Measurements from ENCODE around the gene TMEM248. TPM values are rescaled to one million over a fixed set of nuclear protein-coding genes. Genes with fewer than 3 reads are reported as not detected.
"Not testable (repeated sequence)": the region's sequence is repeated elsewhere in the genome, so short reads cannot be mapped to it uniquely, and the experiment has no call there.

The TMEM248 gene
- total and polyA plus RNA-seq, 3 experiments from 2014 or later, result 85.8 to 129 (median 91.6) TPM

DNA sequence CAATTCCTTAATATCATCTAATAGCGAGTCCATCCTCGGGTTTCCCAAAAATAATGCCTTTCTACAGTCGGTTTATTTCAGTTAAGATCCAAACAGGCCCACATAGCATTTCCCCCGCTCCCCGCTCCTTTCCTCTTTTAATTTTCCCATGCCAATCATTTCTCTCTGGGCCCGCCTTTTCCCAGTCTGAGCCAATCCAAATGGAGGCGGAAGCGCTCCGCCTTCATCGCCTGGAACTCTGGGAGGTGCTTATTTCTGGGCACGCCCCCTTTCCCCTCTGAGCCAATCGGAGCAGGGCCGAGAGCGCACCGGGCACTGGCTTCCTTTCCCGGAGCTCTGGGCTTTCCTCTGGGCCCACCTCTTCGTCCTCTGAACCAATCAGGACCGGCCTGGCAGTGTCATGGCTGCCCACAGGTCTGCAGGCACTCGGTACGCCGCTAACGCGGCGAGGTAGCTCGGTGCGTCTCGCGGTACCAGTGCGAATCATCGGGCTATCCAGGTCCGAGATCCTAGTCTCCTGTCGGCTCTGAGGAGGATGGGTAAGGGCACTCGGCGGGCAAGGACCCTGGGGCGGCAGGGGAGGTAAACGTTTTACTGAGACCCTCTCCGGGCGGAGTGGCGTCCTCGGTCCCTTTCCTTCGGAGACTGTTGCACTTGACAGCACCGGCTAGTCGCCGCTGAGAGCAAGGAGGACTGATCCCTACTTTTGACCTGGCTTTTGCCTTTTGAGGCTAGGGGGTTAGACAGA, 75.6 kb downstream of the TMEM248 start, which contains the start of gene TYW1:
TSS of gene TYW1 (plus strand) at position 390 of the 748 bp plus-strand sequence. CDS start at position 536, 146 bp downstream.
- peaks cover 18% of the 10 kb centered on the region for H3K36me3 ChIP-seq (ENCODE audit: insufficient read depth, low read length)
- H3K27me3 Mint-ChIP-seq; H3K9me3 Mint-ChIP-seq; H3K27me3 ChIP-seq (ENCODE audit: insufficient read depth, low read length, poor library complexity, severe bottlenecking); H3K9me3 ChIP-seq (ENCODE audit: low read length): not testable (repeated sequence)
- H3K4me1 Mint-ChIP-seq, result peaks cover 26 to 51% (median 37%) of the 10 kb centered on the region in 3 donors
- ChIA-PET POLR2A (interaction anchor here (0.6 to 1.1 kb wide), 3 partner anchors 76 to 503 kb away, joined by 4 to 7 read pairs (median 4); partner anchors contain the start of genes KCTD7 and TMEM248), CTCF (interaction anchor here (1.7 kb wide), 1 partner anchor 152 kb away, joined by 4 read pairs; no protein-coding TSS in a partner anchor)
- H3K27ac ChIP-seq (ENCODE audit: low read depth, low read length), result peak within 1 kb of the TSS; percentile 78
- peaks cover 23% of the 10 kb centered on the region for H3K4me1 ChIP-seq (ENCODE audit: insufficient read depth, low read length)
- H3K36me3 Mint-ChIP-seq, result peaks cover 6 to 54% (median 14%) of the 10 kb centered on the region in 3 donors
- peak within 1 kb of the TSS; percentile 94 to 100 (median 98) for H3K4me3 Mint-ChIP-seq
- H3K4me3 ChIP-seq (ENCODE audit: low read length), result peak within 1 kb of the TSS; percentile 97
- peak; percentile 96 to 99 (median 98) for DNase-seq
- H3K27ac Mint-ChIP-seq, result peak within 1 kb of the TSS; percentile 97 to 100 (median 99)

DNA sequence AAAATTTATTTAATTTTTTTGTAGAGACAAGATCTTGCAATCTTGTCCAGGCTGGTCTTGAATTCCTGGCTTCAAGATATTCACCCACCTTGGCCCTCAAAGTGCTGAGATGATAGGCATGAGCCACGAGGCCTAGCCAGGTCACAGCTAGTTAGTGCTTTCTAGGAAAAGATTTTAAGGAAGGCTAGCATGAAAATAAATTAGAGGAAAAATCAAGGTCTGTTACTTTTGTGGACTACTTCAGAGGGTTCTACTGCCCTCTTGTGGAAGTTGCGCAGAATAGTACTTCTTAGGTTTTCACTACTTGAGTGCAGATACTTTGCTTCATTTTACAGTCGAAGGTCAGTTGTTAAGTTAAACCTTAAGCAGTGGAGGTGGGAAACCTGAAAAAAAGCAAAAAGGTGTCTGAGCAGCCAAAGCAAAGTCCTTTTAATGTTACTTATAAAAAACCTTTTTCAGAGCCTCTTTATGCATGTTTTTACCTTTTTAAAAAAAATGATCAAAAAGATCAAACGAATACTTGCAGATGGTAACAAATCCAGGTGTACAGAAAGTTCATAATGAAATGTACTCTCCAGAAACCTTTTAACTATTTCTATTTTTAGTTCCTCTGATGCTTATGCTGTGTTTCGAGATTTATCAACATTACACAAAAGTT, 79.7 kb downstream of the TMEM248 start:
- H3K36me3 ChIP-seq (ENCODE audit: insufficient read depth, low read length); CTCF ChIA-PET; H3K9me3 ChIP-seq (ENCODE audit: low read length); H3K9me3 Mint-ChIP-seq; H3K27me3 Mint-ChIP-seq; H3K4me3 ChIP-seq (ENCODE audit: low read length); H3K27me3 ChIP-seq (ENCODE audit: insufficient read depth, low read length, poor library complexity, severe bottlenecking); H3K4me1 ChIP-seq (ENCODE audit: insufficient read depth, low read length); H3K27ac ChIP-seq (ENCODE audit: low read depth, low read length); POLR2A ChIA-PET: not testable (repeated sequence)
- peak in 2 of 5 donors; percentile 21 to 43 for DNase-seq
- Mint-ChIP-seq H3K36me3 (peaks cover 0 to 51% (median 4%) of the 10 kb centered on the region in 3 donors), H3K27ac (peak overlapping the region in 5 of 8 donors; percentile 57 to 90 (median 84)), H3K4me3 (peak overlapping the region in 2 of 7 donors; percentile 44 to 76), H3K4me1 (peaks cover 15 to 35% (median 17%) of the 10 kb centered on the region in 3 donors)

- CTCF ChIA-PET; H3K4me3 Mint-ChIP-seq; H3K27ac ChIP-seq (ENCODE audit: low read depth, low read length); H3K9me3 Mint-ChIP-seq; POLR2A ChIA-PET; H3K4me1 ChIP-seq (ENCODE audit: insufficient read depth, low read length); H3K9me3 ChIP-seq (ENCODE audit: low read length); H3K27me3 Mint-ChIP-seq; DNase-seq; H3K4me3 ChIP-seq (ENCODE audit: low read length); H3K27ac Mint-ChIP-seq; H3K27me3 ChIP-seq (ENCODE audit: insufficient read depth, low read length, poor library complexity, severe bottlenecking); H3K36me3 ChIP-seq (ENCODE audit: insufficient read depth, low read length): not testable (repeated sequence)
- Mint-ChIP-seq H3K36me3 (peaks cover 0 to 66% (median 14%) of the 10 kb centered on the region in 3 donors), H3K4me1 (peaks cover 5 to 29% (median 11%) of the 10 kb centered on the region in 3 donors)
Observed at GRCh38 chr7:67004145-67004544, 83.1 kb downstream of the TMEM248 start.

DNA sequence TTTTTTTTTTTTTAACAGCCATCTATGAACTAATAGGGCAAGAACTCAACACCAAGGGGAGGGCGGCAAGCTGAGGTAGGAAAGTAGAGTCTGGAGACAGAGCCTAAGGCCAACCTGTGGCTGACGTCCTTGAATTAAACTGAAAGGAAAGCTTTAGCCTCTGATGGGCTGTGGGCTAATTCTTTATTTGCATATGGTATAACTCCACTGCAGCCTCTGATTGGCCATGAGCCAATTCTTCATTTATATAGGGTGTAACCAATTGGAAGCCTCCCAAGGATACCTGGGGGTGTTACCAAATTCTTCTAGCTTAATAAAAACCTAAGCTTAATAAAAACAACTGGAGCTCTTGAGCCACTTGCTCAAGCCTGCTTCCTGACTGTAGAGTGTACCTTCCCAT, 85.9 kb downstream of the TMEM248 start:
- Histone ChIP-seq H3K36me3 (ENCODE audit: insufficient read depth, low read length) (no peaks in the 10 kb centered on the region), H3K9me3 (ENCODE audit: low read length) (no peaks in the 10 kb centered on the region), H3K4me3 (ENCODE audit: low read length) (no peak overlapping the region), H3K4me1 (ENCODE audit: insufficient read depth, low read length) (no peaks in the 10 kb centered on the region), H3K27ac (ENCODE audit: low read depth, low read length) (no peak overlapping the region), H3K27me3 (ENCODE audit: insufficient read depth, low read length, poor library complexity, severe bottlenecking) (no peaks in the 10 kb centered on the region)
- H3K9me3 Mint-ChIP-seq, result no peaks in the 10 kb centered on the region
- ChIA-PET POLR2A (no interaction called here), CTCF (interaction anchor here (1.2 kb wide), 1 partner anchor 12 kb away, joined by 3 read pairs; no protein-coding TSS in a partner anchor)
- no peak overlapping the region for H3K4me3 Mint-ChIP-seq
- no peak for DNase-seq
- H3K36me3 Mint-ChIP-seq, result peaks cover 0 to 81% (median 21%) of the 10 kb centered on the region in 3 donors
- peaks cover 0 to 24% (median 9%) of the 10 kb centered on the region in 3 donors for H3K4me1 Mint-ChIP-seq
- H3K27me3 Mint-ChIP-seq, result no peaks in the 10 kb centered on the region
- H3K27ac Mint-ChIP-seq, result no peak overlapping the region

Other genes starting within 250 kb of the TMEM248 start
- gene RABGEF1, start 180.5 kb upstream of the TMEM248 start, total RNA-seq, result 10 to 100 TPM; 25.7 to 26.3 TPM
- gene RABGEF1, start 180.5 kb upstream of the TMEM248 start, polyA plus RNA-seq, result 24.4 TPM
- gene SBDS, start 74.4 kb downstream of the TMEM248 start, total RNA-seq, result 10 to 100 TPM; 91.6 to 92.0 TPM
- gene SBDS, start 74.4 kb downstream of the TMEM248 start, polyA plus RNA-seq, result 79.5 TPM
- gene TYW1, start 75.6 kb downstream of the TMEM248 start, total RNA-seq, result 10 to 100 TPM; 20.2 to 21.5 TPM
- 26.5 TPM for gene TYW1, start 75.6 kb downstream of the TMEM248 start, polyA plus RNA-seq

Measured in CD8-positive, alpha-beta memory T cell (primary cell).